T-helper 2 cell treated with Interferon-gamma antibody and Interleukin-4, amounts not matched to agents 5 μg/mL and 100 μg/mL, for 36 hours (primary cell): ENCODE data around the gene SLC9A9.

Experiments used
- DNase-seq: peaks from one replicate; pipeline ENCODE4 v3.0.0; 2021; ENCODE audit warnings: low spot score
- H3K27ac Mint-ChIP-seq: one replicate; pipeline ENCODE4 v1.8.0; 2021; ENCODE audit warnings: mild to moderate bottlenecking, mixed read lengths
- H3K27me3 Mint-ChIP-seq: one replicate; pipeline ENCODE4 v1.8.0; 2021; ENCODE audit warnings: low read depth, mixed read lengths
- H3K36me3 Mint-ChIP-seq: one replicate; pipeline ENCODE4 v1.8.0; 2021; ENCODE audit warnings: low read depth, mixed read lengths
- H3K4me1 Mint-ChIP-seq: one replicate; pipeline ENCODE4 v1.8.0; 2021; ENCODE audit warnings: low read depth, mixed read lengths
- H3K4me3 Mint-ChIP-seq: one replicate; pipeline ENCODE4 v1.8.0; 2022; ENCODE audit warnings: mild to moderate bottlenecking, moderate library complexity, mixed read lengths
- H3K9me3 Mint-ChIP-seq: one replicate; pipeline ENCODE4 v1.8.0; 2021; ENCODE audit warnings: mixed read lengths

The SLC9A9 gene

DNA sequence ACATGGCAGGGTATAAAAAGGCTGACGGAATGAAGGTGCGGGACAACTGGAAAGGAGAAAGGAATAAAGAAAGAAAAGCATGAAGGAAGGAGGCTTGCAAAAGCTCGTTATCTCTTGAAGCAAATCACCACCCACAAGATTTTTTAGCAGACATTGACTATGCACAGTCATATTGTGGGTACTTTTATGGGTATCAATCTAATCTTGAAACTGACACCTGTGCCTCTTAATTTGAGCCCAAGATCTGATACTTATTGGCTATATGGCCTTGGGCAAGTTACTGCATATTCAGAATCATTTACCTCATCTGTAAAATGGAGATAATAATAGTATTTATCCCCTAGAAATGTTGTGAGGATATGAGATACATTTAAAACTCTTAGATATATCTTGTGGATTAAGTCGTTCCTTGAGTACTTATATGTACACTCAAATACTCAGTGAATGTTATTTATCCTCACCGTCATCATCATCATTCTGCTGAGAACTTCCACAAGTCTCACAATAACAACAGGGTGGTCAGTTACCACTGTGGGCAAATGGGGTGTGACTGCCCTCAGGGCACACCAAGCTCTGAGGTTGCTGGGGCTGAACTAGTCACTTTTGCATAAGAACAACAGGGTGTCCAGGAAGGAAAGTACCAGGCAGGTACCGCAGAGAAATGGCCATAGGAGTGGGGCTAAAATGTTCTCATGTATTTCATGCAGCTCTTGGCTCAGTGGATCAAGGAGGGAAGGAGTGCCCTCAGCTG, 266.1 kb downstream of the SLC9A9 start:
- no peak for DNase-seq
- Mint-ChIP-seq H3K9me3 (no peaks in the 10 kb centered on the region), H3K27me3 (no peaks in the 10 kb centered on the region), H3K4me3 (no peak overlapping the region), H3K36me3 (no peaks in the 10 kb centered on the region), H3K4me1 (peaks cover 11% of the 10 kb centered on the region), H3K27ac (no peak overlapping the region)

GRCh38 chr3:143578810-143579435, 269.3 kb downstream of the SLC9A9 start:
- H3K9me3 Mint-ChIP-seq = no peaks in the 10 kb centered on the region
- H3K4me3 Mint-ChIP-seq = no peak overlapping the region
- H3K27me3 Mint-ChIP-seq = no peaks in the 10 kb centered on the region
- no peak for DNase-seq
- H3K4me1 Mint-ChIP-seq = peaks cover 6% of the 10 kb centered on the region
- H3K36me3 Mint-ChIP-seq = no peaks in the 10 kb centered on the region
- H3K27ac Mint-ChIP-seq = no peak overlapping the region

DNA sequence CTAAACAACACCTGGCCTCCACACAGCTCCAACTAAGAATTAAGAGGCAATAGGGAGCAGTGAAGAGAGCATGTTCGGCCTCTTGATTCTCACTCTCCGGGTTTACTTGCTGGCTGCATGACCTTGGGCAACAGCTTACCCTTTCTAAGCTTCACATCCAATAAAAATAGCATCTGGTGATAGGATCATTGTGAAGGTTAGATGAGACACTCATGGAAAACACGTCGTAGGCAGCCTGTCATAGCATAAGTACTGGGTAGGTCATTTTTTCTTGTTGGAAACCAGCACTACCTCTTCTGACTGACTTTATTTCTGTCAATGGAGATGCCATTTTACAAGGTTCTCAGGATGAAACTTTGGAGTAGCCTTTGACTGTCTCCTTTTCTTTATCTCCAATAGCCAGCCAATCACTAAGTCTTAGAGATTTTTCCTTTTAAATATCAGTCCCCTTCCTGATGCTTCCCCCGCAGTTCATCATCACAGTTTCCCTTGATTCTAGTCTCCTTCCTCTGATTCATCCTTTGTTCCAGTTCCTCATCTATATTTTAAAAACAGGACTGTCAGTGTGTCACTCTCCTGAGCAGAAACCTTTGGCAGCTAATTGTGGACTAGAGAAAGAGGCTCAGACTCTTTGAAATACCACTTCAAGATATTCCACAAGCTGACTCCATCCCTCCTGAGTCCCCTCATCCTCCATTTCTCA, 271.5 kb downstream of the SLC9A9 start:
- no peak for DNase-seq
- Mint-ChIP-seq H3K4me1 (peaks cover 4% of the 10 kb centered on the region), H3K36me3 (no peaks in the 10 kb centered on the region), H3K27me3 (no peaks in the 10 kb centered on the region), H3K9me3 (no peaks in the 10 kb centered on the region), H3K27ac (no peak overlapping the region), H3K4me3 (no peak overlapping the region)

DNA sequence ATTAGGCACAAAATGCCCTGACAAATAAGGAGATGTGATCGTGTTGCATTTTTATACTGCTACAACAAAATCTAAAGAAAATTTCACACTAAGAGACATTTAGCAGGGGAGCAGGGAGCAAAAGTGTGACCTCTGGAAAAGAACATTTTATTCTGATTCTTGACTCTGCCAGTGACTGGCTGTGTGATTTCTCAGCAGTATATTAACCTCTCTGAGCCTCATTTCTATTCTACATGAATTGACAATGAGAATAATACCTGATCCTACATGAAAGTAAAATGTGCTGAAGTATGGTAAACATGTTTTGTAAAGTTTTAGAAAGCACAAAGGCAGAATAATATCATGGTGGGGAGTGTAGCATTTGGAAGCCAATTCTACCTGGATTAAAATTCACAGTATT, 273.3 kb downstream of the SLC9A9 start:
- DNase-seq = no peak
- Mint-ChIP-seq H3K9me3 (no peaks in the 10 kb centered on the region), H3K27ac (no peak overlapping the region), H3K36me3 (no peaks in the 10 kb centered on the region), H3K4me3 (no peak overlapping the region), H3K4me1 (no peaks in the 10 kb centered on the region), H3K27me3 (peaks cover 1% of the 10 kb centered on the region)

DNA sequence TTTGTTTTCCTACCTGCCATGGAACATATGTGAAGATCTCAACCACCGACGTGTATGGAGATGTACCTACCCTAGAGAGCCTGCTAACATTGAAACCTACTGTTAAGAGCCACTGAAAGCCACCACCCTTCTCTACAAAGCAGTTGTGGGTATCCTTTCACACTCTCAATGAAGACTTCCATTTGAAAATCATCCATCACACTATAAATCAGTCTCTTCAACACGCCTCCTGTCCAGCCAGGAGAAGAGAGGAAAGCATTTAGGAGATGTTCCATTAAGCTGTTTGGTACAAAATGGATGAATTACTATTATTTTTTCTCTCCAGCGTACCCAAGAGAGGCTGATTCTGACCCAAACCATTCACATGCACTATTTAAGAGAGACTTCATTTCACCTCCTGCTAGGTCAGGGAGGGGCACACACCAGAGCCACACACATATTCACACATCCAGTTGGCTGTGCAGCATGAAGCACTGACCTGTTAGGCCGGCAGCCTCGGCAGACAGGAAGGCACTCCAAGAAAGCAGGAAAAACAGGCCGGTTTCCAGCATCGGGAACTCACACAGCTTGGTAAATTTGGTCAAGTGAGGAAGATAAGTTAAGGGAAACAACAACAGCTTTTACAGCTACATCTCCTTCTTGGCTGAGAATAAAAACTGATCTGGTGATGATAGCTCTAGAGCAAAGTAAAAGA, 274.5 kb downstream of the SLC9A9 start:
- H3K4me3 Mint-ChIP-seq = no peak overlapping the region
- DNase-seq = no peak
- H3K27ac Mint-ChIP-seq = no peak overlapping the region
- H3K4me1 Mint-ChIP-seq = no peaks in the 10 kb centered on the region
- H3K27me3 Mint-ChIP-seq = peaks cover 2% of the 10 kb centered on the region
- no peaks in the 10 kb centered on the region for H3K9me3 Mint-ChIP-seq
- H3K36me3 Mint-ChIP-seq = no peaks in the 10 kb centered on the region

GRCh38 chr3:143571548-143571947, 276.7 kb downstream of the SLC9A9 start:
- no peak for DNase-seq
- Mint-ChIP-seq H3K4me1 (no peaks in the 10 kb centered on the region), H3K27ac (no peak overlapping the region), H3K36me3 (no peaks in the 10 kb centered on the region), H3K4me3 (no peak overlapping the region), H3K27me3 (peaks cover 2% of the 10 kb centered on the region), H3K9me3 (no peaks in the 10 kb centered on the region)

DNA sequence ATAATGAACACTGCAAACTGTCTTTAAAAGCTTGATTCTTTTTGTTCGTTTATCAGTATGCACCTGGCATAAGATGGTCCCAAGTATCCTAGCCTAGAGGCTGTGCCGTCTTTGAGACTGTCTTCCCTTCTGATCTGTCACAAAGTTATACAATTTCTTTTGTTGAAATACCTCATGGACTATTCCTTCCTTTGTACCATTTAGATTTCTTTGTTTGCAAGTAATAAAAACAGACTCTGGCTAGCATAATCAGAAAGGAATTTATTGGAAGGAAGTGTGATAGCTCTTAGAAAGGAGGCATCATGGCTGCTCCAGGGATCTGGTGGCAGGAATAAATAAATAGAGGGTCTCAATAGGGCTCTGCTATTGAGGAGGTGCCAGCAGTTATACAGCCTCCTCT, 280.4 kb downstream of the SLC9A9 start:
- Mint-ChIP-seq H3K27ac (no peak overlapping the region), H3K4me3 (no peak overlapping the region), H3K9me3 (no peaks in the 10 kb centered on the region), H3K27me3 (peaks cover 5% of the 10 kb centered on the region), H3K36me3 (no peaks in the 10 kb centered on the region), H3K4me1 (peaks cover 1% of the 10 kb centered on the region)
- no peak for DNase-seq

- Mint-ChIP-seq H3K27me3 (peaks cover 5% of the 10 kb centered on the region), H3K4me1 (peaks cover 2% of the 10 kb centered on the region), H3K27ac (no peak overlapping the region), H3K9me3 (no peaks in the 10 kb centered on the region), H3K4me3 (no peak overlapping the region), H3K36me3 (no peaks in the 10 kb centered on the region)
- no peak for DNase-seq
Observed at GRCh38 chr3:143565951-143566350, 282.3 kb downstream of the SLC9A9 start.

DNA sequence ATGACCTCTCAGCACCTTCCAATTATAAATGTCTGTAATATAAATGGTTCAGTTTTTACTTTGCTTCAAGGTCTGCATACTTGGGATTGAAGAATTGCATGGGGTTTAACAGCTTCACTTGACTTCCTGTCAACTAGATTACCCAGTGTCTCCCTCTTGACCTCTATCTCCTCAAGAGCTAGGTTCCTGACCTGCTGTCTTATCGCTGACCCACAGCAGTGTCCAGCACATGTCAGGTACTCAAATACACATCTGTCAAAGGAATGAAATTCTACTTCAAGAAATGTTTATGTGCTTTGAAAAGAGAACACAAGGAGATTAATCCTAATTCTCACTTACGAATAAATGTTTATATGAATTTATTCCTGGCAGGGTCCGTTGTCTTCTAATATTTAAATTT, 284.5 kb downstream of the SLC9A9 start:
- Mint-ChIP-seq H3K27me3 (peaks cover 3% of the 10 kb centered on the region), H3K36me3 (no peaks in the 10 kb centered on the region), H3K4me1 (peaks cover 2% of the 10 kb centered on the region), H3K27ac (no peak overlapping the region), H3K9me3 (peaks cover 5% of the 10 kb centered on the region), H3K4me3 (no peak overlapping the region)
- DNase-seq = no peak

- no peak for DNase-seq
- Mint-ChIP-seq H3K4me1 (peaks cover 2% of the 10 kb centered on the region), H3K27ac (no peak overlapping the region), H3K27me3 (peaks cover 3% of the 10 kb centered on the region), H3K4me3 (no peak overlapping the region), H3K9me3 (peaks cover 14% of the 10 kb centered on the region), H3K36me3 (no peaks in the 10 kb centered on the region)
Observed at GRCh38 chr3:143562789-143563188, 285.5 kb downstream of the SLC9A9 start.

GRCh38 chr3:143559296-143559695, 289.0 kb downstream of the SLC9A9 start:
- Mint-ChIP-seq H3K4me3 (no peak overlapping the region), H3K27me3 (no peaks in the 10 kb centered on the region), H3K4me1 (peaks cover 2% of the 10 kb centered on the region), H3K9me3 (peaks cover 29% of the 10 kb centered on the region), H3K36me3 (no peaks in the 10 kb centered on the region), H3K27ac (no peak overlapping the region)
- DNase-seq = no peak

DNA sequence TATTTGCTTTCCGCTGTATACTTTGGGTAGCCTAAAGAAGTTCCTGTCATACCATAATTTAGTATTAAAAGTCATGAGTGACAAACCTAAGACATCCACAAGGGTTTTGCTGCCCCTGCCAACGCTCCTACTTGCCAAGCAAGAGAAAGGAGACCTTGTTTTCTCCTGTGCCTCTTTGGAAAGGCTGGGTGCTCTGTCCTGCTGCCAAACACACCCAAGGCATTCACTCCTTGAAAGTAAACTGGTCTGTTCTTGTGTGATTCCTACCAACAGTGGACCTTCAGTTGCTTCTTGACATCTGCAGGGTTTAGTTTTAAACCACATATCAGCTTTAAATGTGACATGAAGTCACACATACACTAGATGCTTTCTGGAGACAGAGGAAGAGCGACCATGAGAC, 295.4 kb downstream of the SLC9A9 start:
- Mint-ChIP-seq H3K9me3 (peaks cover 15% of the 10 kb centered on the region), H3K4me1 (no peaks in the 10 kb centered on the region), H3K4me3 (no peak overlapping the region), H3K27me3 (no peaks in the 10 kb centered on the region), H3K36me3 (peaks cover 7% of the 10 kb centered on the region), H3K27ac (no peak overlapping the region)
- DNase-seq = no peak

DNA sequence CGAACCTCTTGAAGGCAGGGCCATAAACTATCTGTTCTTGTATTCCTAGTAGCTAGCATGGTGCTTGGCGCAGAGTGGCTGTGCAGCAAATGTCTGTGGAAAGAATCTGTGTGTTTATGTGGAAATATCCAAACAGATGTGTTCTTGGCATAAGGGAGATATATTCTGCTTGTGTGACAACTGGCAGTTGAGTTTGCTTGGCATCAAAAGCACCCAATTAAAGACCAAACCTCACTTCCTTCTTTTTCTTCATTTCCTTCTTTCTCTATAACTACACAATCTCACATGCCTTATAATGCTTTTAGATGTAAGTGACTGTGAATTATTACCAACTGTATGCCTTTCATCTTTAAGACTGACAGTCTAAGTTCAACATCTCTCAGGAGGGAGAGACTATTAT, 296.5 kb downstream of the SLC9A9 start:
- peaks cover 7% of the 10 kb centered on the region for H3K36me3 Mint-ChIP-seq
- H3K4me1 Mint-ChIP-seq = no peaks in the 10 kb centered on the region
- no peaks in the 10 kb centered on the region for H3K27me3 Mint-ChIP-seq
- no peak overlapping the region for H3K27ac Mint-ChIP-seq
- peaks cover 5% of the 10 kb centered on the region for H3K9me3 Mint-ChIP-seq
- no peak for DNase-seq
- H3K4me3 Mint-ChIP-seq = no peak overlapping the region
